Measurements from ENCODE around the gene COL5A3.
"Not testable (repeated sequence)": the region's sequence is repeated elsewhere in the genome, so short reads cannot be mapped to it uniquely, and the experiment has no call there.

The COL5A3 gene

GRCh38 chr19:9952276-9952675 lies 58.0 kb downstream of the COL5A3 start:
- no peaks in the 10 kb centered on the region for H3K27me3 ChIP-seq (ENCODE audit: insufficient read depth, poor library complexity, severe bottlenecking)
- H3K4me3 ChIP-seq (ENCODE audit: severe bottlenecking): no peak overlapping the region
- no peaks in the 10 kb centered on the region for H3K9me3 ChIP-seq (ENCODE audit: severe bottlenecking)
- no peak for ATAC-seq (ENCODE audit: low read depth)
- TF ChIP-seq CTCF (IDR thresholded peaks at IDR 0.05; ENCODE audit: poor library complexity, severe bottlenecking): no peak
- DNase-seq (ENCODE audit: low spot score): no peak
- H3K27ac ChIP-seq (ENCODE audit: poor library complexity, severe bottlenecking): no peak overlapping the region
- no peaks in the 10 kb centered on the region for H3K4me1 ChIP-seq (ENCODE audit: insufficient read depth, poor library complexity, severe bottlenecking)
- no peaks in the 10 kb centered on the region for H3K36me3 ChIP-seq (ENCODE audit: low read depth)

GRCh38 chr19:9947441-9947840 lies 62.9 kb downstream of the COL5A3 start:
- TF ChIP-seq CTCF (IDR thresholded peaks at IDR 0.05; ENCODE audit: poor library complexity, severe bottlenecking): no peak
- H3K4me1 ChIP-seq (ENCODE audit: insufficient read depth, poor library complexity, severe bottlenecking): no peaks in the 10 kb centered on the region

GRCh38 chr19:9946528-9947125 lies 63.7 kb downstream of the COL5A3 start:
- H3K27ac ChIP-seq (ENCODE audit: poor library complexity, severe bottlenecking); H3K9me3 ChIP-seq (ENCODE audit: severe bottlenecking); DNase-seq (ENCODE audit: low spot score); H3K4me1 ChIP-seq (ENCODE audit: insufficient read depth, poor library complexity, severe bottlenecking); H3K4me3 ChIP-seq (ENCODE audit: severe bottlenecking); H3K36me3 ChIP-seq (ENCODE audit: low read depth); ATAC-seq (ENCODE audit: low read depth); H3K27me3 ChIP-seq (ENCODE audit: insufficient read depth, poor library complexity, severe bottlenecking): not testable (repeated sequence)

More at GRCh38 chr19:9947441-9947840, 62.9 kb downstream of the COL5A3 start:
- DNase-seq (ENCODE audit: low spot score) (no peak), ATAC-seq (ENCODE audit: low read depth) (no peak)
- no peak overlapping the region for H3K4me3 ChIP-seq (ENCODE audit: severe bottlenecking)
- no peaks in the 10 kb centered on the region for H3K27me3 ChIP-seq (ENCODE audit: insufficient read depth, poor library complexity, severe bottlenecking)
- no peaks in the 10 kb centered on the region for H3K9me3 ChIP-seq (ENCODE audit: severe bottlenecking)
- no peak overlapping the region for H3K27ac ChIP-seq (ENCODE audit: poor library complexity, severe bottlenecking)
- no peaks in the 10 kb centered on the region for H3K36me3 ChIP-seq (ENCODE audit: low read depth)

- peak; percentile 77 for ATAC-seq (ENCODE audit: low read depth)
- H3K27me3 ChIP-seq (ENCODE audit: insufficient read depth, poor library complexity, severe bottlenecking): no peaks in the 10 kb centered on the region
- no peak overlapping the region for H3K27ac ChIP-seq (ENCODE audit: poor library complexity, severe bottlenecking)
- no peaks in the 10 kb centered on the region for H3K4me1 ChIP-seq (ENCODE audit: insufficient read depth, poor library complexity, severe bottlenecking)
- H3K4me3 ChIP-seq (ENCODE audit: severe bottlenecking): no peak overlapping the region
- DNase-seq (ENCODE audit: low spot score): no peak
- no peaks in the 10 kb centered on the region for H3K36me3 ChIP-seq (ENCODE audit: low read depth)
- TF ChIP-seq CTCF (IDR thresholded peaks at IDR 0.05; ENCODE audit: poor library complexity, severe bottlenecking): no peak
- H3K9me3 ChIP-seq (ENCODE audit: severe bottlenecking): no peaks in the 10 kb centered on the region
Observed at GRCh38 chr19:9945319-9945966, 64.9 kb downstream of the COL5A3 start.

- no peaks in the 10 kb centered on the region for H3K36me3 ChIP-seq (ENCODE audit: low read depth)
- no peak for TF ChIP-seq CTCF (IDR thresholded peaks at IDR 0.05; ENCODE audit: poor library complexity, severe bottlenecking)
- H3K27me3 ChIP-seq (ENCODE audit: insufficient read depth, poor library complexity, severe bottlenecking): no peaks in the 10 kb centered on the region
- no peak overlapping the region for H3K27ac ChIP-seq (ENCODE audit: poor library complexity, severe bottlenecking)
- H3K4me3 ChIP-seq (ENCODE audit: severe bottlenecking): no peak overlapping the region
- no peak for DNase-seq (ENCODE audit: low spot score)
- H3K9me3 ChIP-seq (ENCODE audit: severe bottlenecking): no peaks in the 10 kb centered on the region
- no peak for ATAC-seq (ENCODE audit: low read depth)
- no peaks in the 10 kb centered on the region for H3K4me1 ChIP-seq (ENCODE audit: insufficient read depth, poor library complexity, severe bottlenecking)
Observed at GRCh38 chr19:9943744-9944143, 66.6 kb downstream of the COL5A3 start.
